Cardiac muscle cell (in vitro differentiated cells and primary cell): ENCODE measurements around the gene DCUN1D1. TPM values are rescaled to one million over a fixed set of nuclear protein-coding genes. Genes with fewer than 3 reads are reported as not detected.

Experiments
- DNase-seq, 2 donors: peaks; one replicate each; pipeline versions ENCODE4 v3.0.0 to v3.0.0-alpha.2; 2010 to 2017; ENCODE audit warnings: low read depth in 1 of 2, low spot score in 1 of 2
- H3K27ac ChIP-seq: fragments of 200-600 bp; sonication (generic); 2 replicates; pipeline ENCODE4 v1.5.1; 2016
- H3K27me3 ChIP-seq: fragments of 200-600 bp; sonication (generic); 2 replicates; pipeline ENCODE4 v1.6.0; 2016; ENCODE audit warnings: control low read depth
- H3K36me3 ChIP-seq: fragments of 200-600 bp; sonication (generic); 2 replicates; pipeline ENCODE4 v1.5.1; 2016; ENCODE audit warnings: control low read depth
- H3K4me1 ChIP-seq: fragments of 200-600 bp; sonication (generic); 2 replicates; pipeline ENCODE4 v1.8.1; 2017; ENCODE audit warnings: low read depth, mild to moderate bottlenecking, mixed run types
- H3K4me3 ChIP-seq: fragments of 200-600 bp; sonication (generic); 2 replicates; pipeline ENCODE4 v1.5.1; 2016; ENCODE audit warnings: mild to moderate bottlenecking
- H3K9me3 ChIP-seq: fragments of 200-600 bp; sonication (generic); 2 replicates; pipeline ENCODE4 v1.5.1; 2017; ENCODE audit warnings: low read depth, mild to moderate bottlenecking, control low read depth
- polyA plus RNA-seq: library from polyadenylated mRNA; unstranded; fragments of >200 nt; fragmentation: Nextera tagmentation; extraction: Ambion mirVana; gene quantifications from 2 replicates; pipeline ENCODE4 v1.2.1, GENCODE V29; 2016
- total RNA-seq: library from RNA; depleted of rRNA; stranded (reverse); fragments of >200 nt; gene quantifications from 2 replicates; pipeline ENCODE4 v1.2.3, GENCODE V29; 2016
- TF ChIP-seq, protein P1 (sequence below): IDR thresholded peaks from 2 replicates; pipeline ENCODE4 v1.5.1; 2012; ENCODE audit warnings: low read depth, mild to moderate bottlenecking, low read length

The DCUN1D1 gene
- total and polyA plus RNA-seq, 2 experiments from 2014 or later, result 28.4 to 31.1 TPM

- H3K9me3 ChIP-seq, result no peaks in the 10 kb centered on the region
- peak overlapping the region; percentile 100 for H3K4me3 ChIP-seq
- H3K4me1 ChIP-seq, result peaks cover 14% of the 10 kb centered on the region
- DNase-seq, result peak; percentile 20 to 57
- TF ChIP-seq, protein P1, sequence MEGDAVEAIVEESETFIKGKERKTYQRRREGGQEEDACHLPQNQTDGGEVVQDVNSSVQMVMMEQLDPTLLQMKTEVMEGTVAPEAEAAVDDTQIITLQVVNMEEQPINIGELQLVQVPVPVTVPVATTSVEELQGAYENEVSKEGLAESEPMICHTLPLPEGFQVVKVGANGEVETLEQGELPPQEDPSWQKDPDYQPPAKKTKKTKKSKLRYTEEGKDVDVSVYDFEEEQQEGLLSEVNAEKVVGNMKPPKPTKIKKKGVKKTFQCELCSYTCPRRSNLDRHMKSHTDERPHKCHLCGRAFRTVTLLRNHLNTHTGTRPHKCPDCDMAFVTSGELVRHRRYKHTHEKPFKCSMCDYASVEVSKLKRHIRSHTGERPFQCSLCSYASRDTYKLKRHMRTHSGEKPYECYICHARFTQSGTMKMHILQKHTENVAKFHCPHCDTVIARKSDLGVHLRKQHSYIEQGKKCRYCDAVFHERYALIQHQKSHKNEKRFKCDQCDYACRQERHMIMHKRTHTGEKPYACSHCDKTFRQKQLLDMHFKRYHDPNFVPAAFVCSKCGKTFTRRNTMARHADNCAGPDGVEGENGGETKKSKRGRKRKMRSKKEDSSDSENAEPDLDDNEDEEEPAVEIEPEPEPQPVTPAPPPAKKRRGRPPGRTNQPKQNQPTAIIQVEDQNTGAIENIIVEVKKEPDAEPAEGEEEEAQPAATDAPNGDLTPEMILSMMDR, result no peak
- no peaks in the 10 kb centered on the region for H3K27me3 ChIP-seq
- peak overlapping the region; percentile 90 for H3K27ac ChIP-seq
- H3K36me3 ChIP-seq, result no peaks in the 10 kb centered on the region
Measured at GRCh38 chr3:182979674-182980191, 605 bp downstream of the DCUN1D1 start.

DNA sequence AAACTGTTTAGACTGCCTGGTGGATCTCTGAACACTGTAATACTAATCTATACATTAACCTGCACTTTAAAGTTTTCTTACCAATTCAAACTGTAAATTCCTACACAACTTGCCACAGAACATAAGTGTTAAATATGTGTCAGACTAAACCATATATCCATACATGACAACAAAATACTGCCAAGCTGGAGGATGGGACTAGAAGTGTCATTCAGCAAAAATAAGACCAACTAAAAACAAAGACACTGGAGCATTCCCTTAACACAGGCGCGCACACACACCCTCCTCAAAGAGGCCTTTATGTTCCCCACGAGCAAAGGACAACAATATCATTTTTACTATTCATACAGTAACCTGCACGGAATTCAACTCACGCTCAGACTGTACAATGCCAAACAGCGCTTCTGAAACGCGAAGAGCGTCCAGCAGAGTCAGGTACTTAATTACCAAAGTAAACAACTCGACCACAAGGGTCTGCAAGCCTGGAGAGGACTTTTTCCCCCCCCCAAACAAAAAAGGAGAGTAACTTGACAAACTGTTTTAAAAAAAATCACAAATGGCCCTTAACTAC is 1.1 kb downstream of the DCUN1D1 start:
- peak; percentile 10 to 25 for DNase-seq
- H3K9me3 ChIP-seq, result no peaks in the 10 kb centered on the region
- H3K36me3 ChIP-seq, result no peaks in the 10 kb centered on the region
- peak overlapping the region; percentile 100 for H3K4me3 ChIP-seq
- H3K4me1 ChIP-seq, result peaks cover 18% of the 10 kb centered on the region
- no peaks in the 10 kb centered on the region for H3K27me3 ChIP-seq
- TF ChIP-seq, protein P1, result no peak
- peak overlapping the region; percentile 90 for H3K27ac ChIP-seq

DNA sequence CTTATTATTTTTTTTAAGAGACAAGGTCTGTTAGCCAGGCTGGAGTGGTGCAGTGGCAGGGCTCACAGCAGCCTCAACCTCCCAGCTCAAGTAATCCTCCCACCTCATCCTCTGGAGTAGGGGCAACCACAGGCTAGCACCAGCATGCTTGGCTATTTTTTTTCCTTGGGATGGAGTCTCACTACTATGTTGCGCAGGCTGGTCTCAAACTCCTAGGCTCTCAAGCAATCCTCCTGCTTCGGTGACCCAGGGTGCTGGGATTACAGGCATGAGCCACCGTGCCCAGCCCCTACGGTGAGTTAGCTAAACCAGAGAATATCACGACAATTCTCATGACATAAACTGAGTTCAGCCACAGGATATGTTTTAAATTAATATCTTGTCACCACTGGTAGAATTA is 2.0 kb downstream of the DCUN1D1 start:
- H3K27ac ChIP-seq, result no peak overlapping the region
- H3K4me3 ChIP-seq, result peak overlapping the region; percentile 100
- no peaks in the 10 kb centered on the region for H3K36me3 ChIP-seq
- no peak for DNase-seq
- TF ChIP-seq, protein P1, result no peak
- no peaks in the 10 kb centered on the region for H3K27me3 ChIP-seq
- H3K4me1 ChIP-seq, result peaks cover 18% of the 10 kb centered on the region
- no peaks in the 10 kb centered on the region for H3K9me3 ChIP-seq

DNA sequence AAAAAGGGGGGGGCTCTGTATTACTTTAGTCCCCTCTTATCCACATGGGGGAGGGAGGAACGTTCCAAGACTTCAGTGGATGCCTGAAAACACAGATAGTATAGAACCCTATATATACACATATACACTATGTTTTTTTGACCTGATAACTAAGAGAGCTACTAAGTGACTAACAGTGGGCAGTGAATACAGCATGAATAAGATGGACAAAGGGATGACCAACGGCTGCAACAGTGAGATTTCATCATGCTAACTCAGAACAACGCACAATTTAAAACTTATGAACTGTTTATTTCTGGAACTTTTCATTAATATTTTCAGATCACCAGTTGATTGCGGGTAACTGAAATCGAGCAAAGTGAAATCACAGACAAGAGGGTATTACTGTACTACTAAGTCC is 7.3 kb downstream of the DCUN1D1 start:
- Histone ChIP-seq H3K36me3 (no peaks in the 10 kb centered on the region), H3K27ac (no peak overlapping the region), H3K4me1 (peaks cover 7% of the 10 kb centered on the region), H3K9me3 (no peaks in the 10 kb centered on the region), H3K27me3 (no peaks in the 10 kb centered on the region), H3K4me3 (no peak overlapping the region)
- TF ChIP-seq, protein P1, result no peak
- peak in 1 of 2 donors; percentile 14 for DNase-seq

DNA sequence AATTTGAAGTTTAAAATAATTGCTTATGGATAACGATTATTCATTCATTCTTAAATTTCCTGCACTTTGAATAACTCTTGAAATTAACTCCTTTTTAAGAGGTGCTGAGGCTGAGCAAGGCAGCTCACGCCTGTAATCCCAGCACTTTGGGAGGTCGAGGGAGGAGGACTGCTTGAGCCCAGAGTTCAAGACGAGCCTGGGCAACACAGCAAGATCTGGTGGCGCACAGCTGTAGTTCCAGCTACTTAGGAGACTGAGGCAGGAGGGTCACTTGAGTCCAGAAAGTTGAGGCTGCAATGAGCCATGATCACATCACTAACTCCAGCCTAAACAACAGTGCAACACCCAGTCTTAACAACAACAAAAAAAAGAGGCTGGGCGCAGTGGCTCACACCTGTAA is 8.0 kb downstream of the DCUN1D1 start:
- no peak overlapping the region for H3K27ac ChIP-seq

More for the DNA sequence above, 8.0 kb downstream of the DCUN1D1 start:
- no peak for DNase-seq
- TF ChIP-seq, protein P1, result no peak
- Histone ChIP-seq H3K36me3 (no peaks in the 10 kb centered on the region), H3K9me3 (no peaks in the 10 kb centered on the region), H3K27me3 (no peaks in the 10 kb centered on the region), H3K4me3 (no peak overlapping the region), H3K4me1 (peaks cover 6% of the 10 kb centered on the region)
